GM12878 (cell line): ENCODE data around the gene THAP4. TPM values are rescaled to one million over a fixed set of nuclear protein-coding genes. Genes with fewer than 3 reads are reported as not detected.

Experiments used
- ATAC-seq: fragments of 200-7000 bp; cut with Tn5 transposase; 3 replicates; pipeline ENCODE4 v1.9.1; 2020; ENCODE audit warnings: mild to moderate bottlenecking, moderate library complexity
- BruUV-seq: library from RNA; stranded (reverse); fragments of 400-500 nt; replicated peaks from 2 replicates; lab custom pipeline; 2021; lab: Mats Ljungman, UMichigan
- CTCF ChIA-PET: fragments of 300-600 bp; sonication (Branson Sonifier 250); formaldehyde crosslinking; extraction: SDS; loops from one replicate; lab custom pipeline; 2021; ENCODE audit warnings: inconsistent platforms; lab: Yijun Ruan, JAX
- POLR2A ChIA-PET: fragments of 350-600 bp; formaldehyde crosslinking; extraction: SDS; loops from one replicate; lab custom pipeline; 2021; ENCODE audit warnings: inconsistent platforms; lab: Charles Lee
- RAD21 ChIA-PET: fragments of 300-600 bp; sonication (Branson Sonifier 250); formaldehyde crosslinking; loops from one replicate; lab custom pipeline; 2023; ENCODE audit warnings: antibody characterized with exemption; ENCODE audit not compliant: unreplicated experiment; lab: Charles Lee
- SMC1A ChIA-PET: fragments of 300-600 bp; sonication (Branson Sonifier 250); formaldehyde crosslinking; loops from one replicate; lab custom pipeline; 2023; ENCODE audit not compliant: unreplicated experiment, uncharacterized antibody; lab: Charles Lee
- DNase-seq: peaks from one replicate; pipeline ENCODE4 v3.0.0-alpha.2; 2011; ENCODE audit warnings: low read depth, low spot score
- FAIRE-seq: peaks from 3 replicates; lab custom pipeline; 2011; peaks lifted over from hg19 to GRCh38; lab: Jason Lieb, UNC
- H2AFZ ChIP-seq: 2 replicates; pipeline ENCODE4 v1.6.0; 2011; ENCODE audit warnings: low read depth, low read length, control low read depth; ENCODE audit not compliant: control insufficient read depth
- H3K27ac ChIP-seq: 2 replicates; pipeline ENCODE4 v1.5.1; 2011; ENCODE audit warnings: control low read depth; ENCODE audit not compliant: control insufficient read depth, insufficient read depth
- H3K27me3 ChIP-seq, 2 experiments: replicated peaks in 1 of 2; 2 replicates each; pipeline versions ENCODE4 v1.6.0 to v1.6.1; 2011; ENCODE audit warnings: low read length in 1 of 2; ENCODE audit not compliant: control insufficient read depth in 2 of 2, insufficient read depth in 2 of 2
- H3K36me3 ChIP-seq, 2 experiments: 2 replicates each; pipeline ENCODE4 v1.5.1; 2011; ENCODE audit warnings: low read length in 1 of 2; ENCODE audit not compliant: control insufficient read depth in 2 of 2, insufficient read depth in 2 of 2
- H3K4me1 ChIP-seq: 2 replicates; pipeline ENCODE4 v1.6.1; 2011; ENCODE audit warnings: mild to moderate bottlenecking, low read length, moderate library complexity, mixed read lengths; ENCODE audit not compliant: control insufficient read depth, insufficient read depth
- H3K4me2 ChIP-seq: 2 replicates; pipeline ENCODE4 v1.6.0; 2011; ENCODE audit warnings: control low read depth; ENCODE audit not compliant: control insufficient read depth, insufficient read depth
- H3K4me3 ChIP-seq: fragments of 200-600 bp; sonication (generic); 2 replicates; pipeline ENCODE4 v1.5.1; 2016
- H3K79me2 ChIP-seq: 2 replicates; pipeline ENCODE4 v1.6.0; 2011; ENCODE audit warnings: low read length; ENCODE audit not compliant: control insufficient read depth, insufficient read depth
- H3K9ac ChIP-seq: 2 replicates; pipeline ENCODE4 v1.8.0; 2011; ENCODE audit warnings: low read length, control low read depth, mixed read lengths; ENCODE audit not compliant: control insufficient read depth, insufficient read depth
- H3K9me3 ChIP-seq: replicated peaks from 3 replicates; pipeline ENCODE4 v1.5.1; 2011; ENCODE audit warnings: mild to moderate bottlenecking, low read length; ENCODE audit not compliant: control insufficient read depth, insufficient read depth
- H4K20me1 ChIP-seq: 2 replicates; pipeline ENCODE4 v1.6.0; 2011; ENCODE audit not compliant: control insufficient read depth, insufficient read depth
- BHLHE40 ChIP-seq, 2 experiments: fragments of 450-650 bp in 1 of 2; IDR thresholded peaks; 2 replicates each; pipeline ENCODE4 v1.6.1; 2011 to 2017; ENCODE audit warnings: low read depth in 2 of 2, borderline replicate concordance in 1 of 2, improper control_type of control experiment in 1 of 2, low read length in 1 of 2, mild to moderate bottlenecking in 1 of 2
- CBFB ChIP-seq: IDR thresholded peaks from 2 replicates; pipeline ENCODE4 v1.6.1; 2016; ENCODE audit warnings: antibody characterized with exemption, low read depth
- GABPA ChIP-seq: IDR thresholded peaks from 2 replicates; pipeline ENCODE4 v1.6.1; 2014; ENCODE audit warnings: antibody characterized with exemption, low read depth, mild to moderate bottlenecking, inconsistent platforms
- GATAD2B ChIP-seq: fragments of 450-650 bp; conservative IDR thresholded peaks from 2 replicates; pipeline ENCODE4 v1.6.1; 2017; ENCODE audit warnings: low read depth, mild to moderate bottlenecking, moderate library complexity
- HDGF ChIP-seq: fragments of 450-650 bp; IDR thresholded peaks from 2 replicates; pipeline ENCODE4 v1.6.1; 2016; ENCODE audit warnings: antibody characterized with exemption
- IRF3 ChIP-seq: fragments of 450-650 bp; IDR thresholded peaks from 2 replicates; pipeline ENCODE4 v1.6.1; 2014; ENCODE audit warnings: mild to moderate bottlenecking
- MAX ChIP-seq: IDR thresholded peaks from 2 replicates; pipeline ENCODE4 v1.6.1; 2012; ENCODE audit warnings: low read depth, low read length, improper control_type of control experiment
- MEF2B ChIP-seq: fragments of 450-650 bp; IDR thresholded peaks from 2 replicates; pipeline ENCODE4 v1.6.1; 2018; ENCODE audit warnings: mild to moderate bottlenecking, moderate library complexity; ENCODE audit not compliant: partially characterized antibody, poor library complexity, severe bottlenecking
- MXI1 ChIP-seq: fragments of 150-350 bp; IDR thresholded peaks from 2 replicates; pipeline ENCODE4 v1.6.1; 2011; ENCODE audit warnings: low read depth, mild to moderate bottlenecking, inconsistent platforms, low read length, improper control_type of control experiment
- NR2C1 ChIP-seq: fragments of 450-650 bp; IDR thresholded peaks from 2 replicates; pipeline ENCODE4 v1.6.1; 2017; ENCODE audit warnings: antibody characterized with exemption, mild to moderate bottlenecking, moderate library complexity
- PML ChIP-seq: IDR thresholded peaks from 2 replicates; pipeline ENCODE4 v1.6.1; 2012; ENCODE audit warnings: low read length, inconsistent platforms
- POU2F2 ChIP-seq: IDR thresholded peaks from 3 replicates; pipeline ENCODE4 v1.6.1; 2011; ENCODE audit warnings: low read depth, mild to moderate bottlenecking, low read length, borderline replicate concordance
- REST ChIP-seq: IDR thresholded peaks from 2 replicates; pipeline ENCODE4 v1.6.1; 2012; ENCODE audit warnings: mild to moderate bottlenecking, low read depth, low read length
- SUZ12 ChIP-seq: fragments of 200-600 bp; sonication (generic); IDR thresholded peaks from one replicate; pipeline ENCODE4 v1.6.1; 2018; ENCODE audit warnings: antibody characterized with exemption, mild to moderate bottlenecking; ENCODE audit not compliant: unreplicated experiment
- WRNIP1 ChIP-seq: IDR thresholded peaks from 2 replicates; pipeline ENCODE4 v1.6.1; 2011; ENCODE audit warnings: low read depth, low read length, improper control_type of control experiment, borderline replicate concordance
- ZNF207 ChIP-seq: fragments of 450-650 bp; IDR thresholded peaks from 2 replicates; pipeline ENCODE4 v1.6.1; 2014; ENCODE audit warnings: antibody characterized with exemption, mild to moderate bottlenecking, borderline replicate concordance
- ZNF24 ChIP-seq: fragments of 450-650 bp; IDR thresholded peaks from 2 replicates; pipeline ENCODE4 v1.6.1; 2017; ENCODE audit warnings: antibody characterized with exemption, mild to moderate bottlenecking
- WGBS: methylation state at CpG from one replicate; pipeline ENCODE4 v1.1.6; 2016; ENCODE audit warnings: low lambda C conversion rate; ENCODE audit not compliant: insufficient replicate concordance, insufficient coverage; ENCODE audit errors: missing lambda C conversion rate; 5-methylcytosine and 5-hydroxymethylcytosine counted together
- in situ Hi-C: fragments of 300-500 bp; cut with MboI; formaldehyde crosslinking; loops from 9 replicates; pipeline ENCODE4 v1.14.3; 2018; ENCODE audit warnings: mixed read lengths
- intact Hi-C: fragments of 100-400 bp; cut with micrococcal nuclease; formaldehyde crosslinking; loops from one replicate; pipeline ENCODE4 v1.14.2; 2022; ENCODE audit not compliant: unreplicated experiment
- polyA plus RNA-seq, 11 experiments: library from polyadenylated mRNA; depleted of rRNA in 4 of 11; unstranded in 6 of 11; stranded (reverse) in 5 of 11; fragments of >200 nt; fragmentation: Nextera tagmentation in 4 of 11; fragmentation: Illumina TruSeq in 1 of 11; extraction: Ambion mirVana in 4 of 11; extraction: Trizol in 1 of 11; gene quantifications; 1 replicate in 1 of 11; 2 replicates in 10 of 11; pipeline versions ENCODE4 v1.2.1 to v1.2.3, GENCODE V29; 2011 to 2016; ENCODE audit warnings: inconsistent platforms in 2 of 11, missing spikeins in 2 of 11, low read depth in 1 of 11
- total RNA-seq, 4 experiments: library from RNA; depleted of rRNA in 3 of 4; stranded (reverse); fragments of >200 nt in 3 of 4; fragmentation: Illumina TruSeq in 1 of 4; extraction: Trizol in 1 of 4; gene quantifications; 2 replicates each; pipeline versions ENCODE4 v1.2.1 to v1.2.3, GENCODE V29; 2013 to 2021

Gene THAP4
- total and polyA plus RNA-seq, 10 of the 15 experiments (the other 5 are each of a cell fraction or from before 2014, with no cell fraction given): 12.9 to 67.7 (median 44.5) TPM

GRCh38 chr2:241582328-241582727 is 54.6 kb downstream of the THAP4 start:
- Histone ChIP-seq H3K36me3 (peaks cover 7 to 19% of the 10 kb centered on the region in 2 experiments; a peak in 3 of 4 replicates), H3K79me2 (no peaks in the 10 kb centered on the region), H4K20me1 (no peaks in the 10 kb centered on the region), H3K27me3 (no peaks in the 10 kb centered on the region), H3K4me1 (no peaks in the 10 kb centered on the region), H3K27ac (no peak overlapping the region), H3K9ac (no peak overlapping the region), H3K4me3 (no peak overlapping the region), H3K4me2 (no peak overlapping the region), H2AFZ (no peak overlapping the region), H3K9me3 (peaks cover 14% of the 10 kb centered on the region)
- ATAC-seq: no peak
- no peak for FAIRE-seq
- no TSS peak for BruUV-seq
- in situ Hi-C loops: no loop called here
- ChIA-PET SMC1A (interaction anchor here (0.6 kb wide), 1 partner anchor 16 kb away, joined by 3 read pairs; no protein-coding TSS in a partner anchor), CTCF (no interaction called here), POLR2A (no interaction called here), RAD21 (no interaction called here)
- DNase-seq: no peak
- WGBS: 98% methylated on average over 8 of the region's 8 CpGs
- intact Hi-C loops: no loop called here
- TF ChIP-seq ZNF24 (no peak), NR2C1 (no peak), GABPA (no peak), GATAD2B (no peak), IRF3 (no peak), REST (no peak), MEF2B (no peak), MXI1 (no peak), CBFB (no peak), PML (no peak), MAX (no peak), BHLHE40 (IDR thresholded peaks at IDR 0.05; ENCODE audit: borderline replicate concordance in 1 of 2, low read depth in 2 of 2, low read length in 1 of 2) (no peak), POU2F2 (no peak), WRNIP1 (no peak), HDGF (no peak), SUZ12 (no peak), ZNF207 (no peak)
